Suprapubic skin (tissue), 3 donors: ENCODE measurements around the gene OCSTAMP.

Experiments
- EP300 ChIP-seq: sonication (generic); formaldehyde crosslinking; IDR thresholded peaks from one replicate; pipeline ENCODE4 v1.6.1; 2017; ENCODE audit warnings: antibody characterized with exemption
- POLR2A ChIP-seq, 2 donors: fragments of 450-650 bp; IDR thresholded peaks; one replicate each; pipeline ENCODE4 v1.6.1; 2017; ENCODE audit warnings: antibody characterized with exemption in 2 of 2, mild to moderate bottlenecking in 2 of 2, moderate library complexity in 2 of 2
- TF ChIP-seq, protein P1 (sequence below), 2 donors: fragments of 200-600 bp in 1 of 2; fragments of 450-650 bp in 1 of 2; sonication (generic) in 1 of 2; IDR thresholded peaks; one replicate each; pipeline ENCODE4 v1.5.1; 2016 to 2019; ENCODE audit warnings: antibody characterized with exemption in 2 of 2, mild to moderate bottlenecking in 1 of 2, moderate library complexity in 1 of 2

DNA sequence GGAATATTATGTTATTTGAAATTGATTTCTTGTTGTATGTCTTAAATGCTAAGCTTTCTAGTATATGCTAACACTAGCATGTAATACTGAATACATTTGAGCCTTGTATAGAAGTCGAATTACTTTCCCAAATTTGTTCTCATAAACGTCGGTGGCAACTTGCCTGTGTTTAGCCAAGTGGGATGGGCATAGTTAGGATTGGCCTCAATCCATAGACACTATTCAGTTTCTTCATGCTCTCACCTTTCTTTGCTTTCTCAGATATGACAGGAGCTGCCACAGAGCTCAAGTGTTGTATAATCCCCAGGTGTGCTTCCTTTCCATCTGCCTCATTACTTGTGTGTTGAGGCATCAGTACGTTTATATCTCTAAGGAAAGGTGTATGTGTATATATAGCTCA lies 56.4 kb downstream of the OCSTAMP start:
- no peak for TF ChIP-seq POLR2A (IDR thresholded peaks at IDR 0.05)
- TF ChIP-seq, protein P1, sequence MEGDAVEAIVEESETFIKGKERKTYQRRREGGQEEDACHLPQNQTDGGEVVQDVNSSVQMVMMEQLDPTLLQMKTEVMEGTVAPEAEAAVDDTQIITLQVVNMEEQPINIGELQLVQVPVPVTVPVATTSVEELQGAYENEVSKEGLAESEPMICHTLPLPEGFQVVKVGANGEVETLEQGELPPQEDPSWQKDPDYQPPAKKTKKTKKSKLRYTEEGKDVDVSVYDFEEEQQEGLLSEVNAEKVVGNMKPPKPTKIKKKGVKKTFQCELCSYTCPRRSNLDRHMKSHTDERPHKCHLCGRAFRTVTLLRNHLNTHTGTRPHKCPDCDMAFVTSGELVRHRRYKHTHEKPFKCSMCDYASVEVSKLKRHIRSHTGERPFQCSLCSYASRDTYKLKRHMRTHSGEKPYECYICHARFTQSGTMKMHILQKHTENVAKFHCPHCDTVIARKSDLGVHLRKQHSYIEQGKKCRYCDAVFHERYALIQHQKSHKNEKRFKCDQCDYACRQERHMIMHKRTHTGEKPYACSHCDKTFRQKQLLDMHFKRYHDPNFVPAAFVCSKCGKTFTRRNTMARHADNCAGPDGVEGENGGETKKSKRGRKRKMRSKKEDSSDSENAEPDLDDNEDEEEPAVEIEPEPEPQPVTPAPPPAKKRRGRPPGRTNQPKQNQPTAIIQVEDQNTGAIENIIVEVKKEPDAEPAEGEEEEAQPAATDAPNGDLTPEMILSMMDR (IDR thresholded peaks at IDR 0.05): no peak
- no peak for TF ChIP-seq EP300
